Measurements from ENCODE around the gene AACS.
"Not testable (repeated sequence)": the region's sequence is repeated elsewhere in the genome, so short reads cannot be mapped to it uniquely, and the experiment has no call there.

Gene AACS

DNA sequence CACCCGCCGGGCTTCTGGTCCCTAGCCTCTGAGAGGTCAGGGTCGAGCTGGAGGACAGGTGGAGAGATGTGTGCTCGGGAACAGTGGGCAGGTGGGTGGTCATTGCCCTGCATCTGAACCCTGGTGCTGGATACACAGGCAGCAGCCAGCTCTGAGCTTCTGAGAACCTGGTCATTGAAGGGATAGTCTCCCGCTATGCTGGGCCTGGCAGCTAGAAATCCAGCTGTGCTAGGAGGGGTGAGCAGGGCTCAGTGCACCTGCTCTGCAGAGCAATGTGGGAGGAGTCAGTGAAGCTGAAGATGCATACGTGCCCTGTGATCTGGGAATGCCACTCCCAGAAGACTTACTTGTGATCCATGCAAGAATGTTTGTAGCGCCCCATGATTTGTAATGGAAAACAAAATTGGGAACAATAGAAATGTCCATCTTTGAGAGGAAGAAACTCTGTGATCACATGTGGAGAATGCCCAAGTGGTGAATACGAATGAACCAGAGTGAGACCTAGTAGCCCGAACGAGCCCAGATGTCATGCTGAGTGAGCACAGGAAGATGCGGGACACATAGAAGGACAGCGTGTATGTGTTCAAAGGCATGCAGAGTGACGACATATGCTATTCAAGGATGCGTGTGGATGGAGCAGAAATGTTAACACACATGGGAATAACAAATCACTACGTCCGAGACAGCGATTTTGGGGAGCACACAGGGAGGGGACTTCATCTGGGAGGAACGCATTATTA lies 63.4 kb downstream of the AACS start:
- no peak for DNase-seq

DNA sequence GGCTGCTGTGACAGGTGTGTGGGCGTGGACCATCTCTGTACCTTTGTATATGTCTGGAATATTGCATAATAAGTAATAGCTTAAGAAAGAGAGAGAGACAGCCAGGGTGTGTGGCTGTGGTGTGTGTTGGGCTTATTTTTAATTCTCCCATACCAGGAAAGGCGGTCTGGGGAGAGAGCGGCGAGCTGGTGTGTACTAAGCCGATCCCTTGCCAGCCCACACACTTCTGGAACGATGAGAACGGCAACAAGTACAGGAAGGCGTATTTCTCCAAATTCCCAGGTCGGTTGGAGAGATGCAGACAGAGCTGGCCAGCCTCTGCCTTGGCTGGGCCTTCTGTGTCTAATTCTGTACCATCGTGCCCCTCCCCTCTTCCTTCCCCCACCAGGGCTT lies 63.9 kb downstream of the AACS start:
- DNase-seq: no peak

DNA sequence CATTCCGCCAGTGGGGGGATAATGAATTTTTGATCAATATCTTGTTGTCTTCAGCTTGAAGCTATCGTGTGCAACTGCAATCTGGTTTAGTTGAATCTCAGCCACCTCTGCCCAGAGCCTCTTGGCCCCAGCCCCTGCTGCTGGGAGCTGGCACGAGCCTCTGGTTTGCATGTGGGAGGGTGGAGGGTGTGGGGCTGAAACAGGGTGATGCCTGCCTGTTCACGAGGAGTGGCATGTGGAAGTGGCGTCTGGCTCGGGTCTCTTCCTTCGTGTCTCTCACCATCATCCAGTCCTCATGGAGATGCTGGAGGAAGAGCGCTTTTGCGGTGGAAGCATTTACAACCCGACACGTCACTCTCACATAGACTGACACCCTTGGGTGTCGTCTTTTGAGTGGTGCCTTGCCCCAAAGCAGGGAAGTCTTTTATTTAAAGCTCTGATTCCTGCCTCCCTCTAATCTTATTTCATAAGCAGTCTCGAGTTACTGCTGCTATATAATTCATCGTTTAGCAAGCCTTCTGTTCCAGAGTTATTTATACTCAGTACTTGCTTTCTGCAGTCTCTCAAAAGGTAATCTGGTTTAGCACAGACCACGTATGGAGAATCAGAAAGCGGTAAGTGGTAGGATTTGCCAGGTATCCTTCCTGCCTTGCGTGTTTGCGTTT lies 64.5 kb downstream of the AACS start:
- no peak for DNase-seq

DNA sequence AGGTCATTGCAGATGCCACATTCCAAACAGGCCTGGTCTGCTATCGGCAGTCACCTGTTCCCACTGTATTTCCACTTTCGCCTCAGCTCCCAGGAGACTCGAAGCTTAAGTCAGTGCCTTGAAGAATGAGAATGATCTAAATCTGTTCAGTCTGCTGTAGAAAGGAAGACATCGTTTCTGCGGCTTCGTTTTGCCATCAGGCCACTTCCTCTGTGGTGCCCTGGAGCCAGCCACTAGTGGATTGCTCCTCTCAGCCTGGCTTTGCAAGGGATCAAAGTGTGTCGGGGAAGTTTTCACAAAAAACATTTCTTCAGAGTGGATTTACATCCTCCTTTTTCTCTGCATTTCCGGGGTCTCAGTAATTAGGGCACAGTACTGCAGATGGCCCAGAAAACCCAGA lies 66.7 kb downstream of the AACS start:
- no peak for DNase-seq

DNA sequence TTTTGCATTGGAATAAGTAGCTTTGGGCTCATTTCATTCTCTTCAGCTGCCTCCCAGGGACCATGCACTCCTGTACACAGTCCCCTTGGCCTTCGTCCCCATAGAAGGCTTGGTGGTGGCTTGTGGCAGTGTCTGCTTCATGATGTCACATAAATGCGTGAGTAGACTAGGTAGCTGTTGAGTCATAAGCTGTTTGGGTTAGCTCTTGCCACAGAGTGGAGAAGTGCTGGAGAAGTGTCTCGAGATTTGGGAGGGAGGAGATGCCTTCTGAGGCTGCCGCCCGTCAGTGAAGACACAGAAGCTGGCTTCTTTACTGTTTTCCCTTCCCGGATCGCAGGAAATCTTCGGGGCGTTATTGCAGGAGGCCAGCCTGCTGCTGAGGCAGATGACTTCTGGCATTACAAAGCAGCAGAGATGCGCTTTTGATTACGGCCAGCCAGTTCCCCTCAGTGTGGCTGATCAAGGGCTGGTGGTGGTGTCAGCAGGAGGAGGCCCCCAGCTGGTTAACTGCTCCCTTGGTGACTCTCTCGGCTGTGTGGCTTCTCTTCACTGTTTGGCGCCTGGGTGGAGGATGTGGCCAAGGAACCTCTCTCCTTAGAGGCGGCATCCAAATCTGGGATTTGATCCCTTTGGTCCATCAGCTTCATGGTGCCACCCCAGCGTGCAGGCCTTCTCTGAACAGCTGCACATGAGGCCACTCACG lies 67.6 kb downstream of the AACS start:
- no peak for DNase-seq

DNA sequence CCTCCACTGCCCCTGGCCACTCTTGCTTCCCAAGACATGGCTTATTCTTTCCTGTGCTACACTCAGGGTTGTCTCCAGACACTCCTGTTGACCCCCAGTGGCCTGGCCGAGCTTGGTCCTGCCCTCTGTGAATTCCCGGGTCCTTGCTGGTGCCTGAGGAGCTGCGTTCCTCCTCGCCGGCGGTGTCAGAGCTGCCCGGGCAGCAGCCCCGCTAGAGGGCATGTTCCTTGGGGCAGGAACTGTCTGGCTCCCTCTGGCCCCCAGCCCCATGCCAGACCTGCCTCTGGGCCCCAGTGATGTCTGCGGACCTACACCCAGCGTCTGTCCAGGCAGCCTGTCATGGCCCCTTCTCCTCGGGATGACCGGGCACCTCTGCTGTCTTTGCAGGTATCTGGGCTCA lies 68.4 kb downstream of the AACS start:
- no peak for DNase-seq

DNA sequence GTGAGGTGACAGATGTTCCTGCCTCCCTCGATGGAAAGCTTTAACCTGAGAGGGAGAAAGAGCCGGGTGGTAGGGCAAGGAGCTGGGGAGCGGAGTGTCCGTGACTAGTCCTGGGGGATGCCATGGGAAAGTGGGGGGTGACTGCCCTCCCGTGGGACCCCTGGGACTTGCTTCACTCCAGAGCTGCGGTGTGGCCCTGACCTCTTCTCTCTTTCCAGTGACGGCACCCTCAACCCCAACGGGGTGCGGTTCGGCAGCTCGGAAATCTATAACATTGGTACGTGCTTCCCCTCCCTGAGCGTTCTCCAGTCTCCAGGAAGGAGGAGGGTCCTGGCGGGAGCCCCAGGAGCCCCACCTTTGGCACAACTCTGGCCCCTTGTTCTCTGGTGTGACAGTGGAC lies 69.3 kb downstream of the AACS start:
- DNase-seq: no peak

DNA sequence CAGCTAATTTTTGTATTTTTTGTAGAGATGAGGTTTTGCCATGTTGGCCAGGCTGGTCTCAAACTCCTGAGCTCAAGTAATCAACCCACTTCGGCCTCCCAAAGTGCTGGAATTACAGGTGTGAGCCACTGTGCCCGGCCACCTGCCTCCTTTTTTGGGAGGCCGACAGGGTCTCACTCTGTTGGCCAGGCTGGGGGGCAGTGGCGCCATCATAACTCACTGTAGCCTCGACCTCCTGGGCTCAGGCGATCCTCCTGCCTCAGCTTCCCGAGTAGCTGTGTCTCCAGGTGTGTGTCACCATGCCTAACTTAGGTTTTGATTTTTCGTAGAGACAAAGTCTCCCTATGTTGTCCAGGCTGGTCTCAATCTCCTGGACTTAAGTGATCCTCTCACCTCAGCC lies 70.7 kb downstream of the AACS start:
- DNase-seq: no peak

DNA sequence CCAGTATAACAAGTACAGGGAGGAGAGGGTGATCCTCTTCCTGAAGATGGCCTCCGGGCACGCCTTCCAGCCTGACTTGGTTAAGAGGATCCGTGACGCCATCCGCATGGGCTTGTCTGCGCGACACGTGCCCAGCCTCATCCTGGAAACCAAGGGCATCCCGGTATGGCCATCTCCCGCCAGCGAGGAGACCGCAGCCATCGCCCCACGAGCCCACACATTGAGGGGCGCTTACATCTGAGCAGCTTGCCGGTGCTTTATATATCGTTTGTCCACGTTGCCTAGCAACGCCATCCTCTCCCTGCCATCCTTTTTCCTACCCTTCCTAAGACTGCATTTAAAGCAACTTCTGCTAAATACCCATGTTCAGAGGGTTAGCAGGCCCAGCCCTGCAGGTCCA lies 71.5 kb downstream of the AACS start:
- DNase-seq: no peak

DNA sequence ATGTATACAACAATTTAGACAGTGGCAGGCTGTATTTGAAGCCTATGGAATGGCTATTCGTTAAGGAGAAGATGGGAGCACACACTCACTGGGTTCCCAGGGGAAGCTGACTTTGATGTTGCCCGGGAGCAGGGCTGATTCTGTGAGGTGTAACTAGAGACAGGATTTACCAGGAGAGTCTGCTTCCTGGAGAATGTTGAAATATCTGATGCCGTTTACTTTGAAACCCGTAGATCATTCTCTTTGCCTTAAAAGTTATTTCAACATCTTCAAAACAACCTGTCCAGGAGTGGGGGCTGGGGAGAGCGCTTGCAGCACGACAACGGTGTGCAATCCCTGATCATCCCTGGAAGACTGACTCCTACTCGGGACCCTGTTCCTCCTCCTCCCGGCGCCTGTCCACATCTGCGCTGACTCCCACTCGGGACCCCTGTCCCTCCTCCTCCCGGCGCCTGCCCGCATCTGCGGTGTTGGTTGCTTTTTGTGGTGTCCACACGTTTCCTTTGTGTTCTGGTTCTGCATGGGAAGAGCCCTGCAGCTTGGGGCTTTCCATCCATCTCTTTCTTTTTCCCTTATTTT lies 72.6 kb downstream of the AACS start:
- DNase-seq: no peak

DNA sequence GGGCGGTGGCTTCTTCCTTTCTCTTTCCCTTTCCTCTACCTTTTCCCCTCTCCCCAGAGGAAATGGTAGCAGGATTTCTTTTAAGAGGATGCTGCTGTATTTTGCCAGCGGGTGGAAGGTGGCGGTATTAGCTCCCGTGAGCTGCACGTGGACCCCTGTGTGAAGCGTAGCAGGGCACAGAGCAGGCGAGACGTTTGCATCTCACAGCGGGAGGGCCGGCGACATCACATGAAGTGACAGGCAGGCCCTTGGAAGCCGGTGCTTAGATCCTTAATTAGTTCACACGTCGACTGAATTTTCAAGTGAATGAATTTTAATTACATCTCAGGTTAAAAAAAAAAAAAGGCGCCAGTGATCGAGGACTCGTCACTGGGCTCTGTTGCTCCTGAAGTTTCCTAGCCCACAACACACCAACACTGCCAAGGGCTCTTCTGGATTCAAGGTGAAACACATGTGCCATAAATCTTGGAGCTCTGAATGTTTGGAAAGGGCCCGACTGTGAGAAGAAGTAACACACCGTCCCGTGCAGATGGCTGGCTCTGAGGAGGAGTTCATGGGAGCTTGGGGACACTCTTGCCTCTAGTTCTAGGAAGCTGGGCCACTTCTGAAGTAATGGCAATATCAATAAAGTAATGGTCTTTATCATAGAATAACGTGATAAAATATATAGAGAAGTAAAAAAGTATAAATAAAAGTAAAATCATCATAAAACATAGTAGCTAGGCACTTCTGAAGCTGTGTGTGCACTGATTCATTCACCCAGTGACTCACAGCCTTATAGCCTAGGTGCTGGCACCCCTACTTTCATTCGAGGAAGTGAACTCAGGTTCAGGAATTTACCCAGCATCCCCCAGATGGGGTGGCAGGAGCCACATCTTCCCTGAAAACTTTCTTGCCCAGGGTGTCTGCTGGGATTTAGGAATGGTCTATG lies 75.3 kb downstream of the AACS start:
- no peak for DNase-seq

DNA sequence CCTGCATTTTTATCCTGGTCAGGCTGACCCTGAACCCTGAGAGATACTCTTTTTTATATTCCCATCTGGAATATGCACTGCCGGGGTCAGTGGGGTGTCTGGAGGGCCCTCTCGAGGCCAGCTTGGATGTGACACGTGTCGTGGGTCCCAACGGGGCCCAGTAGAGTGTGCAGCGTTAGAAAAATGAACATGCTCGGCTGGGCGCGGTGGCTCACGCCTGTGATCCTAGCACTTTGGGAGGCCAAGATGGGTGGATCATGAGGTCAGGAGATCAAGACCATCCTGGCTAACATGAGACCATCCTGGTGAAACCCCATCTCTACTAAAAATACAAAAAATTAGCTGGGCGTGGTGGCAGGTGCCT lies 76.0 kb downstream of the AACS start:
- not testable (repeated sequence) for DNase-seq

DNA sequence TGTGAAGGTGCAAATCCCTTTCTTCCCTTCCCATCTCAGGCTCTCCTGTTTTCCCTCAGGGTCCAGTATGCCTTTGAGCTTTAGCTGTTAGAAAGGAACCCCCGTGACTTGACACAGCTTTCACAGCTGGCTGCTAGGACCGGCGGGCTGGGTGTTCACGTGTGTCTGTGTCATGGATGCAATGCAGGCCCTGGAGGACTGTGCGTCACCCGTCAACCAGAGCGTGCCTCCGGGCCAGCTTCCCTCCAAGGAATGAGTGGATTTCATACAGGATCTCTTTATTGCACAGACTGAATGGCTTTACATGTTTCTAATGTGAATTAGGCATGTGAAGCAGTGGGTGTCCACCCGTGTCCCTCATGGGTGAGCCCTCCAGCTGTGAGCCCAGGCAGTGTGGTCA lies 77.4 kb downstream of the AACS start:
- no peak for DNase-seq

DNA sequence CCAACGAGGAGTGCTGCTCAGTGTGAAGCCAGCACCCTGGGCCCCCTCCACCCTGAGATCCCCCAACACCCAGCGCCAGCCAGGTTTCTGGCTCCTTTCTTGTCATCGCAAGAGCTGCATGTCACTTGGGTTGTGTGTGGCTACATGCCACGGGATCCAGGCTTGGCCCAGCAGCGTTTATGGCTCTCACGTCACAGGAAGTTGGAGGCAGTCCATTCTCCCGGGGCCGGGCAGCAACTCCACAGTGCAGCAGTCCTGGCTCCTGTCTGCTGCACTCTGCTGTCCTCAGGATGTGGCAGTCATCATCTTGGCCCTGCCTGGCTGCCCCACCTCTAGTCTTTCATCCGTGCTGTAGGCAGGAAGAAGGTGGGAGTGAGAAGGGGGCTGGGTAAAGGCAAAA lies 78.3 kb downstream of the AACS start:
- DNase-seq: no peak

DNA sequence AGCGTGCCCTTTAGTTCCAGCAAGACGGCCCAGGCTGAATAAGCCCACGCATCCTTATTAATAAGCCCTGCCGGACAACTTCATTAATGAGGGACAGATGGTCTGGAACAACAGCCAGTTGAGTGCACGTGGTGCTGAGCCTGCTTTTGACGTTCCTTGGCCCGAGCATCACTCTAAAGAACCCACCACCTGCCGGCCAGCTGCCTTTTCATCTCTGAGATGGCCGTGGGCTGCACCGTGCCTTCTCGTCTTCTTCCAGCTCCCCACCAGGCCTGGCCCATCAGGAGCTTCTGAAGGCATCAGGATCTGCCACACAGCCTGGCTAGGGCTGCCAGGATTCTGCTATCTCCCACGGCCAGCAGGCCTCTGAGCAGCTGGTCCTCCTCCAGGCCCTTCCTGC lies 80.0 kb downstream of the AACS start:
- DNase-seq: no peak

DNA sequence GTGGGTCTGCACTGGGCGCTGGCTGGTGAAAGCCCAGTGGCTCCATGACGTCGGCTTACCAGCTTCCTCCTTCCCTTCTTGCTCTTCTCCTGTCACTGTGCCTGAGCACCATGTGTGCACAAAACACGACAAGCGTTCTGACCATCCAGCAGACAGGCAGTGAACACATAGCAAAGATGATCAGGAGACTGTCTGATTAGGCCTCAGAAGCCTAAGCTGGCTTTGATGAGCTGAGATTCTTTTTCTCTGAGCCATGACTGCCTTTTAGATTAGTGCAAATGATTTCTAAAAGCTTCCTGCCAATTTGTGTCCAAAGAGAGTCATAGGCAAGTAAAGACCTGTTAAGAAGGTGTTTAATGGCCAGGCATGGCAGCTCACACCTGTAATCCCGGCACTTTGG lies 83.1 kb downstream of the AACS start:
- no peak for DNase-seq

DNA sequence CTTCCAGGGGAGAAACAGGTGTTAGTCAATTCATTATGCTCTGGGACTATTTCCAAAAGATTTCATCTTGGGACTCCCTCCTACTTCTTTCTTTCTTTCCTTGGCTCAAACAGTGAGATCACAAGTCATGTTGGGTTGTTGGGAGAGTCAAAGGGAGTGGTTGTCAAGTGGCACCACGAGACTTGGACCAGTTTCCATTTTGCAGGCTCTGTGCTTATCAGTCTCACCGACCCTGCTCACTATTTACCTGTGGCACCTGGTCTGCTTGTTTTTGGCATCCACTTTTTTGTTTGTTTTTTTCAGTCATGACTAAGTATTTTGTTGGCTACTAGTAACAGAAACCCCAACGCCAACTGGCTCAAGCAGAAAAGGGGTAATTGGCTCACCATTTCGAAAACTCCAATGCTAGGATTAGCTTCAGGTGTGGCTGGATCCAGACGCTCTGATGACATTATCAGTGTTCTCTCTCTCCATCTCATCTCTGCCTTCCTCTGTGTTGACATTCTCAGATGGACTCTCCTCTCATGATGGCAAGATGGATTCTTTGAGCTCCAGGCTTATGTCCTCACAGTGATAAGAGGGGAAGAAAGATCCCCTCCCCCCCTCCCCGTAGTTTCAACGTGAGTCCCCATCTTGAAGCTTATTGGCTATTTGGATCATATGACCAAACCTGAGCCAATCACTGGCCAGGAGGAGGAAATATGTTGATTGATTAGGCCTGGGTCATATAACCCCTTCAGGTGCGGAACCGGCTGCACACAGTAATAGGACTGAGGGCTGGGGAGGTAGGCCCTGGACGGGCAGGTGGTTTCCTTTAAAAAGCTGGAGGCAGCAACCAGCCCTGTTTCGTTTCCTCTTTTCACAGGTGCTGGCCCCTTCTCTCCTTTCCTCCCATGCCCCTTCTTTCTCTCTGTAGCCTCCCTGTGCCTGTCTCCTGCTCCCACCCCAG lies 84.2 kb downstream of the AACS start:
- DNase-seq: no peak

DNA sequence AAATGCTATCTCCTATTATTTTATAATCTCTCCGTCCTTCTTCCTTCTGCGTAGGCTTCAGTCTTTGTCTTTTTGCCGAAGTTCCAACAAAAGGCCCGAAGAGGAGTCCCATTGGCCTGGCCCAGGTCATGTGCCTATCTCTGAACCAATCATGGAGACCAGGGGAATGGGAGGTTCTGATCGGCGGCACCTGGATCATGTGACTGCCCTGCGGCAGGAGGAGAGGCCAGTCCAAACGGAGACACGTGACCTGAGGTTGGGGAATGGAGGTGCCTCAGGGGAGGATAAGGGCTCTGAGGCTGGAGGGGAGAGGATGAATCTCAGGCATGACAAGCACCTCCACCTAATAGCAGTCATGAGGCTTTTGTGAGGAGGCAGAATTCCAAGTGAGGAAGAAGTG lies 86.0 kb downstream of the AACS start:
- peak; percentile 24 for DNase-seq

DNA sequence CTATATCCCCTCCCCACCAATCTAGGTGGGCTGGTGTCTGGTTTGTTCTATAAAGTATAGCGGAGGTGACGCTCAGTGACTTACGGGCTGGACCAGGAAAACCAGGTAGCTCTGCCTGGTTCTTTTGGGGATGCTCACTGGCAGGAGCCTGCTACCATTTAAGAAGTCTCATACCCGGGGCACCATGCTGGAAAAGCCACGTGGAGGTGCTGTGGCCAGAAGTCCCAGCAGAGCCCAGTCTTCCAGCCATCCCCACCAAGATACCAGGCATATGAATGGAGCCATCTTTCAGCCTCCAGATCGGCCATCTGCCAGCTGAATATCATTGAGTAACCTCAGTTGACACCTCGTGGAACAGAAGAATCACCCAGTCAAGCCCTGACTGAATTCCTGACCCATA lies 87.2 kb downstream of the AACS start:
- no peak for DNase-seq

DNA sequence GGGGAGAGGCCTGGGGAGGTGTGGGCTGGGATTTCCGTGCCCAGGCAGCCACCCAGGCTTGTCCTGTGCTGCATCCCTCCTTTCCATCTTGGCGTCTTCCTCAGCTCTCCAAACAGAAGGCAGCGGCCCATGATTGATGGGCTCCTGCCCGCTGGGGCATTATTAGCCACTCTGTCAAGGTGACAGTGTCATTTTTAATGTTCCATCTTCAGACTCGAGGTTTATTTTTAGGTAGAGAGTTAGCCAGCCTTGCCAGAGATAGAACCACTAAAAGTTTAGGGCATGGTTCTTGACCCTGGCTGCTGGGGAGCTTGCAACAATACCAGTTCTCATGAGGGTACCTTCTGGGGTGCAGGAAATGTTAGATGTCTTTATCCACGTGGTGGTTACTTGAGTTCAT lies 90.1 kb downstream of the AACS start:
- DNase-seq: no peak

DNA sequence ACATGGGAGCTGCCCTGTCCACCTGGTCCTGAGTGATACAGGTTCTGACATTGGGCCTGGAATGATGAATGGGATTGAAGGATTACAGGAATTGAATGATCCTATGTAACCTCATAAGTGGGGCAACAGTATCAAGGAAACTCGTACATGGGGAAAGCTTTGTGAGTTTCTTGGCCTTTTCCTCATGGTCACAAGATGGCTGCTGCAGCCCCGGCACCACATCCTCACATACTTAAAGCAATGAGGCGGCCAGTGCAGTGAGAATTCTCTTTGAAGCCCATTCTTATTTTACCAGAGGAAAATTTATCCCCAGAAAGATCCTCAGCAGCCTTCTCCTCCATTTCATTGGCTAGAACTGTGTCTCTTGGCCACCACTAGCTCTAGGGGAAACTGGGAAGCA lies 91.9 kb downstream of the AACS start:
- DNase-seq: no peak

DNA sequence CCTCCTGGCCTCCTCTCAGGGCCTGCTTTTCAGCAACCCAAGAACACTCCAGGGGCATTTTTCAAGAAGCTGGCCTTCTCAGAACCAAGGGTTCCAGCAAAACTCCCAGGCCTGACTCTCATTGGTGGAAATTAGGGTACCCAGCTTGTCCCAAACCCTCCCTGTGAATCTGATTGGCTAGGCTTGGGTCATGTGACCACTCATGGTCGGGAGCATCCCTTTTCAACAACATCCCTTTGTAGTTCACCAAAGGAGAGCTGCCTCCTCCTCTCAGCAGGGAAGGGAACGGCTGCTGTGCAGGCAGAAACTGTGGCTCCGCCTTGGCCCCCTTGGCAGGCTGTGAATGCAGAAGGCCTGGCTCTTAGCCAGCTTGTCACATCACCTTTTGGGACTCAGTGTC lies 94.5 kb downstream of the AACS start:
- no peak for DNase-seq

Data from OCI-M1 (cell line).